CD4-positive, alpha-beta T cell treated with Interleukin-15 for 4 hours (primary cell): ENCODE data around the gene NFATC4.

Source experiments
- DNase-seq: peaks from one replicate; pipeline ENCODE4 v3.0.0-alpha.2; 2020; ENCODE audit warnings: low spot score

The NFATC4 gene

GRCh38 chr14:24389226-24389848, 21.4 kb downstream of the NFATC4 start:
- no peak for DNase-seq

GRCh38 chr14:24390701-24391468, 22.9 kb downstream of the NFATC4 start:
- DNase-seq: no peak

- DNase-seq: no peak
Observed at GRCh38 chr14:24392325-24393091, 24.5 kb downstream of the NFATC4 start.

- no peak for DNase-seq
Observed at GRCh38 chr14:24394275-24394674, 26.3 kb downstream of the NFATC4 start.

- DNase-seq: no peak
Observed at GRCh38 chr14:24395609-24396582, 27.9 kb downstream of the NFATC4 start.

GRCh38 chr14:24397639-24398292, 29.8 kb downstream of the NFATC4 start:
- no peak for DNase-seq

- no peak for DNase-seq
Observed at GRCh38 chr14:24398293-24398652, 30.3 kb downstream of the NFATC4 start.

- DNase-seq: no peak
Observed at GRCh38 chr14:24398653-24399446, 30.9 kb downstream of the NFATC4 start, which contains the start of gene NYNRIN. NYNRIN (plus strand) TSS chr14:24399003; CDS start chr14:24399247, 244 bp downstream.

- DNase-seq: no peak
Observed at GRCh38 chr14:24399447-24399822, 31.5 kb downstream of the NFATC4 start.

GRCh38 chr14:24399999-24400718, 32.2 kb downstream of the NFATC4 start:
- no peak for DNase-seq

GRCh38 chr14:24401810-24402702, 34.1 kb downstream of the NFATC4 start:
- no peak for DNase-seq

GRCh38 chr14:24403294-24403998, 35.5 kb downstream of the NFATC4 start:
- DNase-seq: no peak

- no peak for DNase-seq
Observed at GRCh38 chr14:24404814-24405213, 36.8 kb downstream of the NFATC4 start.

GRCh38 chr14:24406416-24406815, 38.4 kb downstream of the NFATC4 start:
- no peak for DNase-seq

GRCh38 chr14:24407608-24408325, 39.8 kb downstream of the NFATC4 start:
- DNase-seq: no peak

GRCh38 chr14:24408764-24409163, 40.8 kb downstream of the NFATC4 start:
- no peak for DNase-seq

- no peak for DNase-seq
Observed at GRCh38 chr14:24409192-24409591, 41.2 kb downstream of the NFATC4 start.
